ENCODE measurements around the gene EIF3L. TPM values are rescaled to one million over a fixed set of nuclear protein-coding genes. Genes with fewer than 3 reads are reported as not detected.

EIF3L gene
- total RNA-seq, 1 donor from 2014 or later = 338 TPM

DNA sequence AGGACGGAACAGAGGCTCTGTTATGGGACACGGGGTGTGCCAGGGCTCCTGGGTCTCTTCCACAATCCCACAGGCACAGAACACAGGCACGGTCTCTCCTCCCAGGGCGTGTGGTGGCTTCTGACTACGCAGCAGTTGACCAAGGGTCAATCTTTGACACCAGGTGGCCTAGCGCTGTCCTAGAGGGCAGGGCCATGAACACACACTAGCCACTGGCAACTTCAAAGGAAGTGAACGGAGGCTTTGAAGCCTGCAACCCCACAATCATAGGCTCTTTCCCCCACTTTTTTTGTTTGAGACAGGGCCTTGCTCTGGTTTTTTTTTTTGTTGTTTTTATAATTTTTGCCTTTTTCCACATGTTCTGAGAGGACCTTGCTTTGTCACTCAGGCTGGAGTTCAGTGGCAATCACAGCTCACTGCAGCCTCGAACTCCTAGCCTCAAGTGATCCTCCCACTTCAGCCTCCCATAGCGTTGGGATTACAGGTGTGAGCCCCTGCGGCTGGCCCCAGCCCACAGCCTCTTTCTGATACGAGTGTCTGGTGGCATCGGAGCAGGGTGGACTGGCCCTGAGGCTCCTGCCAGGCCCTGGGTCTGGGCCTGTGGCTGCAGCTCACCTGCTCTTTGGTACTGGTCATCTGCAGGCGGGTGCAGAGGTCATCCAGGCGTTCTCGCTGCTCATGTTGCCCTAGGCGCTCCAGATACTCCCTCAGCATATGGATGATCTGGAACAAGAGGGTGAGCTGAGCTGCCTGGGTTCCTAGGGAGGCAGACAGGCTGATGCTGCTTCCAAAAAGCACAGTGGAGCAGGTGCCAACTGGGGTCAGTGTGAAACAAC lies 17.0 kb upstream of the EIF3L start:
- intact Hi-C loops (cut with DNase I) = no loop called here
- no peak for DNase-seq (ENCODE audit: extremely low spot score in 2 of 2)
- TF ChIP-seq POLR2A (IDR thresholded peaks at IDR 0.05) (no peak), CTCF (IDR thresholded peaks at IDR 0.05) (no peak), POLR2AphosphoS5 (IDR thresholded peaks at IDR 0.05; ENCODE audit: insufficient read depth in 1 of 2, low read depth in 1 of 2) (no peak)
- Histone ChIP-seq H3K9me3 (no peaks in the 10 kb centered on the region), H3K27me3 (no peaks in the 10 kb centered on the region), H3K4me3 (no peak overlapping the region), H3K36me3 (peaks cover 0 to 46% of the 10 kb centered on the region in 2 donors), H3K4me1 (peaks cover 1% of the 10 kb centered on the region), H3K27ac (no peak overlapping the region)

- H3K27ac ChIP-seq = no peak overlapping the region
- H3K4me3 ChIP-seq = no peak overlapping the region
- H3K36me3 ChIP-seq = peaks cover 0 to 25% of the 10 kb centered on the region in 2 donors
- DNase-seq (ENCODE audit: extremely low spot score in 2 of 2) = no peak
- TF ChIP-seq CTCF (IDR thresholded peaks at IDR 0.05) (no peak), POLR2AphosphoS5 (IDR thresholded peaks at IDR 0.05; ENCODE audit: insufficient read depth in 1 of 2, low read depth in 1 of 2) (no peak), POLR2A (IDR thresholded peaks at IDR 0.05) (no peak)
- H3K27me3 ChIP-seq = no peaks in the 10 kb centered on the region
- H3K9me3 ChIP-seq = no peaks in the 10 kb centered on the region
- H3K4me1 ChIP-seq = peaks cover 17% of the 10 kb centered on the region
- intact Hi-C loops (cut with DNase I) = no loop called here
Observed at GRCh38 chr22:37842015-37842793, 7.0 kb upstream of the EIF3L start.

- intact Hi-C loops (cut with DNase I) = no loop called here
- no peak for DNase-seq (ENCODE audit: extremely low spot score in 2 of 2)
- Histone ChIP-seq H3K27ac (peak overlapping the region; percentile 75), H3K4me3 (peak overlapping the region; percentile 73 to 84), H3K9me3 (no peaks in the 10 kb centered on the region), H3K4me1 (peaks cover 29% of the 10 kb centered on the region), H3K36me3 (peaks cover 0 to 10% of the 10 kb centered on the region in 2 donors), H3K27me3 (no peaks in the 10 kb centered on the region)
- TF ChIP-seq POLR2AphosphoS5 (IDR thresholded peaks at IDR 0.05; ENCODE audit: insufficient read depth in 1 of 2, low read depth in 1 of 2) (no peak), CTCF (IDR thresholded peaks at IDR 0.05) (no peak), POLR2A (IDR thresholded peaks at IDR 0.05) (no peak)
Observed at GRCh38 chr22:37843741-37844089, 5.5 kb upstream of the EIF3L start.

- no peaks in the 10 kb centered on the region for H3K27me3 ChIP-seq
- H3K4me1 ChIP-seq = peaks cover 33% of the 10 kb centered on the region
- H3K36me3 ChIP-seq = no peaks in the 10 kb centered on the region
- no peaks in the 10 kb centered on the region for H3K9me3 ChIP-seq
- TF ChIP-seq CTCF (IDR thresholded peaks at IDR 0.05) = no peak
- TF ChIP-seq POLR2AphosphoS5 (IDR thresholded peaks at IDR 0.05; ENCODE audit: insufficient read depth in 1 of 2, low read depth in 1 of 2) = no peak
- no peak for TF ChIP-seq POLR2A (IDR thresholded peaks at IDR 0.05)
- peak overlapping the region; percentile 73 to 84 for H3K4me3 ChIP-seq
- intact Hi-C loops (cut with DNase I) = no loop called here
- H3K27ac ChIP-seq = peak overlapping the region; percentile 75
- no peak for DNase-seq (ENCODE audit: extremely low spot score in 2 of 2)
Observed at GRCh38 chr22:37844904-37845329, 4.3 kb upstream of the EIF3L start.
